Endodermal cell (in vitro differentiated cells): ENCODE data around the gene PDGFA. TPM values are rescaled to one million over a fixed set of nuclear protein-coding genes. Genes with fewer than 3 reads are reported as not detected.

Experiments used
- DNase-seq: peaks from one replicate; pipeline ENCODE4 v3.0.0-alpha.2; 2017
- H3K27ac ChIP-seq: 2 replicates; pipeline ENCODE4 v1.5.1; 2013; ENCODE audit warnings: mild to moderate bottlenecking, low read depth, low read length, moderate library complexity
- H3K27me3 ChIP-seq: 2 replicates; pipeline ENCODE4 v1.6.1; 2013; ENCODE audit warnings: mild to moderate bottlenecking, low read length, moderate library complexity; ENCODE audit not compliant: insufficient read depth, control insufficient read depth, poor library complexity, severe bottlenecking
- H3K36me3 ChIP-seq: 2 replicates; pipeline ENCODE4 v1.7.0; 2013; ENCODE audit warnings: mild to moderate bottlenecking, low read length, moderate library complexity; ENCODE audit not compliant: control insufficient read depth, insufficient read depth
- H3K4me1 ChIP-seq: one replicate; pipeline ENCODE4 v1.7.0; 2013; ENCODE audit warnings: low read length; ENCODE audit not compliant: control insufficient read depth, insufficient read depth
- H3K4me3 ChIP-seq: 2 replicates; pipeline ENCODE4 v1.5.1; 2013; ENCODE audit warnings: mild to moderate bottlenecking, low read length, moderate library complexity
- H3K9ac ChIP-seq: 2 replicates; pipeline ENCODE4 v1.6.1; 2013; ENCODE audit warnings: mild to moderate bottlenecking, low read length, moderate library complexity; ENCODE audit not compliant: poor library complexity, severe bottlenecking; ENCODE audit errors: extremely low read depth
- H3K9me3 ChIP-seq: 2 replicates; pipeline ENCODE4 v1.6.1; 2013; ENCODE audit warnings: mild to moderate bottlenecking, low read length, moderate library complexity; ENCODE audit not compliant: control insufficient read depth
- H3K27ac Mint-ChIP-seq: 2 replicates; pipeline ENCODE4 v1.8.0; 2020; ENCODE audit warnings: mixed read lengths
- H3K27me3 Mint-ChIP-seq: 2 replicates; pipeline ENCODE4 v1.8.0; 2021; ENCODE audit warnings: mild to moderate bottlenecking, mixed read lengths; ENCODE audit not compliant: insufficient read depth
- H3K36me3 Mint-ChIP-seq: 2 replicates; pipeline ENCODE4 v1.8.0; 2020; ENCODE audit warnings: low read depth, mixed read lengths
- H3K4me1 Mint-ChIP-seq: 2 replicates; pipeline ENCODE4 v1.8.0; 2020; ENCODE audit warnings: mixed read lengths
- H3K4me3 Mint-ChIP-seq: 2 replicates; pipeline ENCODE4 v1.8.0; 2020; ENCODE audit warnings: mild to moderate bottlenecking, moderate library complexity, mixed read lengths
- H3K9me3 Mint-ChIP-seq: 2 replicates; pipeline ENCODE4 v1.8.0; 2020; ENCODE audit warnings: mild to moderate bottlenecking, mixed read lengths
- WGBS, 2 experiments: methylation state at CpG; one replicate each; pipeline versions ENCODE4 v1.1.5 to v1.1.7; 2013; ENCODE audit warnings: missing lambda C conversion rate in 2 of 2, mixed read lengths in 1 of 2; ENCODE audit not compliant: insufficient coverage in 1 of 2, insufficient read length in 1 of 2; 5-methylcytosine and 5-hydroxymethylcytosine counted together
- total RNA-seq, 2 donors: library from RNA; stranded (reverse); fragmentation: NEBNext Ultra II Directional in 1 of 2; extraction: Animal tissue kit (Norgen Biotek cat#: 25700) in 1 of 2; gene quantifications; 2 replicates in 1 of 2; 3 replicates in 1 of 2; pipeline ENCODE4 v1.2.1, GENCODE V29; 2021
- TF ChIP-seq, protein P1 (sequence below): fragments of 200-600 bp; sonication (generic); conservative IDR thresholded peaks from 2 replicates; pipeline ENCODE4 v1.5.0; 2021; ENCODE audit warnings: antibody characterized with exemption, mild to moderate bottlenecking

The PDGFA gene
- total RNA-seq, 2 donors from 2014 or later: 11.9 to 24.1 TPM

DNA sequence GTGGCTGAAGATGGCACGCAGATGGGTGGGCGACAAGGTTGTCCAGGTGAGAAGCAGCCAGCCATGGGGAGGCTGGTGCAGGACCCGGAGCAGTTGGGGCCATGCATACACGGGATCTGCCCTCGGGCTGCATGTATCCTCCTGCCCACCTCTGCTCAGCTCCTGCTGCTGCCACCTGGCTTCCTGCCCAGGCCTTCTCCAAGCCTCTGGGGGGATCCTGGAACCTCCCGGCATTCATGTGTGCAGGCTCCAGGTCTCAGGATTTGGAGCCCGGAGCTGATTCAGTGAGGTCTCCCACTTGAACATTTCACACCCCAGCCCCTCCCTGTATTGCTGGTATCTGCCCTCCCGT, 27.0 kb downstream of the PDGFA start:
- 91 to 93% methylated on average over 5 to 8 of the region's 8 CpGs for WGBS, 2 experiments
- peaks cover 7% of the 10 kb centered on the region for H3K36me3 Mint-ChIP-seq

DNA sequence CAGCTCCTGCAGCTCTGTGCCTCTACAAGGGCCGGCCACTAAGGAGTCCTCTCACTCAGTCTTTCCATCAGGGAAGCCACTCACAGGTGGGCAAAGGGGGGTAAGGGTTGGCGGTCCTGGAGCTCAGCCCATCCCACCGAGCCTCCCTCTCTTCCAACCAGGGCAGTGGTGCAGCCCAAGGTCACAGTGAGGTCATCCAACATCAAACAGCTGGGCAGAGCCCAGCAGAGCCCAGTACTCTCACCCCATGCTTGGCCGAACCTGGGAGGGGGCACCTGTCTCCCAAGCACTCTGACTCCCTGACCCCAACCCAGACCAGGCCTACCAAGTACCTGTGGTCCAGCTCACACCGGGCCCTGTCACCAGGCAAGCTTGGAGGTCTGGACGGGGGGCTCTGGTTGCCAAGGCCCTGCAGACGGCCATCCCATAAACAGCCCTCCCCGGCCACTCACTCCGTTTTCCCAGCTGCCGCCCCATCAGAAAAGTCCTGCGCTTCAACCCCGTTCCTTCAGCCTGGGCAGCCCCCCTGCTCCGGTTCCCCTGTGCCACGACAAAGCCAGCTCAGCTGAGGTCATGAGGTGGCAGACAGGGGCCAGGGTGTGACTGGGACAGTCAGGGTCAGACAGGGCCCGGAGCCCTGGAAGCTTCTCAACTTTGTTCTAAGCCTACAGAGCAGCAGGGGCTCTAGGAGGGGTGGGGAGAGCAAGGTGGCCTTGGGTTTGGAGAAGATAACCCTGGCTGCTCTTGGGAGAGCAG, 27.5 kb downstream of the PDGFA start:
- Histone ChIP-seq H3K4me3 (no peak overlapping the region), H3K9ac (no peak overlapping the region), H3K27me3 (no peaks in the 10 kb centered on the region), H3K9me3 (no peaks in the 10 kb centered on the region), H3K4me1 (peaks cover 3% of the 10 kb centered on the region), H3K36me3 (no peaks in the 10 kb centered on the region), H3K27ac (no peak overlapping the region)
- no peak for DNase-seq
- Mint-ChIP-seq H3K36me3 (peaks cover 2% of the 10 kb centered on the region), H3K4me1 (peaks cover 5% of the 10 kb centered on the region), H3K27ac (no peak overlapping the region), H3K4me3 (no peak overlapping the region), H3K27me3 (no peaks in the 10 kb centered on the region), H3K9me3 (peaks cover 3% of the 10 kb centered on the region)
- 77 to 87% methylated on average over 8 to 15 of the region's 15 CpGs for WGBS, 2 experiments
- TF ChIP-seq, protein P1, sequence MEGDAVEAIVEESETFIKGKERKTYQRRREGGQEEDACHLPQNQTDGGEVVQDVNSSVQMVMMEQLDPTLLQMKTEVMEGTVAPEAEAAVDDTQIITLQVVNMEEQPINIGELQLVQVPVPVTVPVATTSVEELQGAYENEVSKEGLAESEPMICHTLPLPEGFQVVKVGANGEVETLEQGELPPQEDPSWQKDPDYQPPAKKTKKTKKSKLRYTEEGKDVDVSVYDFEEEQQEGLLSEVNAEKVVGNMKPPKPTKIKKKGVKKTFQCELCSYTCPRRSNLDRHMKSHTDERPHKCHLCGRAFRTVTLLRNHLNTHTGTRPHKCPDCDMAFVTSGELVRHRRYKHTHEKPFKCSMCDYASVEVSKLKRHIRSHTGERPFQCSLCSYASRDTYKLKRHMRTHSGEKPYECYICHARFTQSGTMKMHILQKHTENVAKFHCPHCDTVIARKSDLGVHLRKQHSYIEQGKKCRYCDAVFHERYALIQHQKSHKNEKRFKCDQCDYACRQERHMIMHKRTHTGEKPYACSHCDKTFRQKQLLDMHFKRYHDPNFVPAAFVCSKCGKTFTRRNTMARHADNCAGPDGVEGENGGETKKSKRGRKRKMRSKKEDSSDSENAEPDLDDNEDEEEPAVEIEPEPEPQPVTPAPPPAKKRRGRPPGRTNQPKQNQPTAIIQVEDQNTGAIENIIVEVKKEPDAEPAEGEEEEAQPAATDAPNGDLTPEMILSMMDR: no peak

More for the DNA sequence above, 27.0 kb downstream of the PDGFA start:
- H3K27me3 ChIP-seq: no peaks in the 10 kb centered on the region
- H3K27ac ChIP-seq: no peak overlapping the region
- H3K36me3 ChIP-seq: no peaks in the 10 kb centered on the region
- TF ChIP-seq, protein P1: no peak
- H3K9ac ChIP-seq: no peak overlapping the region
- DNase-seq: no peak
- no peak overlapping the region for H3K4me3 ChIP-seq
- no peaks in the 10 kb centered on the region for H3K9me3 ChIP-seq
- H3K27me3 Mint-ChIP-seq: no peaks in the 10 kb centered on the region
- peaks cover 5% of the 10 kb centered on the region for H3K4me1 Mint-ChIP-seq
- H3K4me3 Mint-ChIP-seq: no peak overlapping the region
- no peak overlapping the region for H3K27ac Mint-ChIP-seq
- H3K4me1 ChIP-seq: peaks cover 3% of the 10 kb centered on the region
- H3K9me3 Mint-ChIP-seq: peaks cover 3% of the 10 kb centered on the region

DNA sequence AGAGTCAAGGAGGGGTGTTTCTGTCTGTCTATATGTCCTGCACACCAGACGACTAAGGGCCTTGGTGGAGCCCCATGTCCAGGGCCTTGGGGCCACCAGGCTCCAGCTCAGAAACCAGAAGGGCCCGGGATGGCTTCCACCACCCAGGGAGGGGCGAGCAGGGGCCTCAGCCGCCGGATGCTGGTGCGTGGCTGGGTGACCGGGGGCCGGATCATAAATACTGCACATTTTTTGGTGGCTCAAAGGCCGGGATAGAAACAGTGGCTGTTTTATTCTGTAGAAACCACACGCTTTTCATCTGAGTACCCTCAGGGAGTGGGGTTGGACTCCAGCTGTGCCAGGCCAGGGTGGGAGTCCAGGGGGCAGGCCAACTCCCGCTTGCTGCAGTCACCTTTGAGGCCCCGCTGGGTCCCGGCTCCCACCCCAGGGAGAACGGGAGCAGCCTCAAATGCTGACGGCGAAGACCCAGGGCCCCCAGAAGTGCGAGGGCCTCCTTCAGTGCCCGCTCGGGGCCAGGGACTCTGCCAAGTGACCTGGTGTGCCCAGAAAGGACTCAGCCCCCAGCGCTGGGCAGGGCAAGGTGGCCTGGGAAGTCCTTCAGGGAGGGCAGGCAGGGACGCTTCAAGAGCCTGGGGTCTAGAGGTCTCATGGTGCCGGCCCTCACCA, 28.2 kb downstream of the PDGFA start:
- Mint-ChIP-seq H3K27ac (no peak overlapping the region), H3K27me3 (no peaks in the 10 kb centered on the region), H3K4me1 (peaks cover 5% of the 10 kb centered on the region), H3K9me3 (peaks cover 3% of the 10 kb centered on the region), H3K4me3 (no peak overlapping the region), H3K36me3 (no peaks in the 10 kb centered on the region)
- Histone ChIP-seq H3K9ac (no peak overlapping the region), H3K9me3 (no peaks in the 10 kb centered on the region), H3K27me3 (no peaks in the 10 kb centered on the region), H3K4me1 (peaks cover 3% of the 10 kb centered on the region), H3K36me3 (no peaks in the 10 kb centered on the region), H3K4me3 (no peak overlapping the region), H3K27ac (no peak overlapping the region)
- TF ChIP-seq, protein P1: no peak
- WGBS, 2 experiments: 87 to 92% methylated on average over 20 to 22 of the region's 22 CpGs
- DNase-seq: no peak
